ENCODE results near the gene RNF166. TPM values are rescaled to one million over a fixed set of nuclear protein-coding genes. Genes with fewer than 3 reads are reported as not detected.
A peak's percentile ranks its signal among the peaks of the same experiment; 100 is the strongest.

RNF166 gene
- total and polyA plus RNA-seq, 2 of the 13 experiments (the other 11 are each of a cell fraction or from before 2014, with no cell fraction given): 21.4 to 23.0 TPM

GRCh38 chr16:88743693-88744576 is 37.7 kb upstream of the RNF166 start (continued):
- TF ChIP-seq, protein P1, sequence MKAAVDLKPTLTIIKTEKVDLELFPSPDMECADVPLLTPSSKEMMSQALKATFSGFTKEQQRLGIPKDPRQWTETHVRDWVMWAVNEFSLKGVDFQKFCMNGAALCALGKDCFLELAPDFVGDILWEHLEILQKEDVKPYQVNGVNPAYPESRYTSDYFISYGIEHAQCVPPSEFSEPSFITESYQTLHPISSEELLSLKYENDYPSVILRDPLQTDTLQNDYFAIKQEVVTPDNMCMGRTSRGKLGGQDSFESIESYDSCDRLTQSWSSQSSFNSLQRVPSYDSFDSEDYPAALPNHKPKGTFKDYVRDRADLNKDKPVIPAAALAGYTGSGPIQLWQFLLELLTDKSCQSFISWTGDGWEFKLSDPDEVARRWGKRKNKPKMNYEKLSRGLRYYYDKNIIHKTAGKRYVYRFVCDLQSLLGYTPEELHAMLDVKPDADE (CRISPR knock-in tag; IDR thresholded peaks at IDR 0.05): no peak
- TF ChIP-seq FOSL1 (CRISPR knock-in tag; IDR thresholded peaks at IDR 0.05; ENCODE audit: borderline replicate concordance) (no peak), NFIB (CRISPR knock-in tag; IDR thresholded peaks at IDR 0.05; ENCODE audit: borderline replicate concordance) (no peak), SNAPC4 (CRISPR knock-in tag; IDR thresholded peaks at IDR 0.05) (no peak), SMAD1 (CRISPR knock-in tag; IDR thresholded peaks at IDR 0.05; ENCODE audit: borderline replicate concordance, low read depth) (peak; percentile 54; the same call in 1 of the 2 replicates), NR3C1 (CRISPR knock-in tag; IDR thresholded peaks at IDR 0.05) (no peak), HIC2 (CRISPR knock-in tag; IDR thresholded peaks at IDR 0.05; ENCODE audit: low read depth) (no peak), ZNF503 (CRISPR knock-in tag; IDR thresholded peaks at IDR 0.05) (no peak), HOXD1 (CRISPR knock-in tag; IDR thresholded peaks at IDR 0.05) (no peak), ZNF160 (CRISPR knock-in tag; IDR thresholded peaks at IDR 0.05) (peak; percentile 29; the same call in 1 of the 2 replicates), RARA (CRISPR knock-in tag; IDR thresholded peaks at IDR 0.05) (0 out of 2 replicates have a peak, but pooled peaks have one; percentile 11), KLF15 (CRISPR knock-in tag; IDR thresholded peaks at IDR 0.05; ENCODE audit: borderline replicate concordance) (no peak), ZNF33B (CRISPR knock-in tag; IDR thresholded peaks at IDR 0.05) (no peak), ZNF44 (CRISPR knock-in tag; IDR thresholded peaks at IDR 0.05) (no peak), BCL6 (CRISPR knock-in tag; IDR thresholded peaks at IDR 0.05) (0 out of 2 replicates have a peak, but pooled peaks have one; percentile 27), ARNT2 (CRISPR knock-in tag; IDR thresholded peaks at IDR 0.05; ENCODE audit: low read depth) (no peak)
- TF ChIP-seq, protein P2, sequence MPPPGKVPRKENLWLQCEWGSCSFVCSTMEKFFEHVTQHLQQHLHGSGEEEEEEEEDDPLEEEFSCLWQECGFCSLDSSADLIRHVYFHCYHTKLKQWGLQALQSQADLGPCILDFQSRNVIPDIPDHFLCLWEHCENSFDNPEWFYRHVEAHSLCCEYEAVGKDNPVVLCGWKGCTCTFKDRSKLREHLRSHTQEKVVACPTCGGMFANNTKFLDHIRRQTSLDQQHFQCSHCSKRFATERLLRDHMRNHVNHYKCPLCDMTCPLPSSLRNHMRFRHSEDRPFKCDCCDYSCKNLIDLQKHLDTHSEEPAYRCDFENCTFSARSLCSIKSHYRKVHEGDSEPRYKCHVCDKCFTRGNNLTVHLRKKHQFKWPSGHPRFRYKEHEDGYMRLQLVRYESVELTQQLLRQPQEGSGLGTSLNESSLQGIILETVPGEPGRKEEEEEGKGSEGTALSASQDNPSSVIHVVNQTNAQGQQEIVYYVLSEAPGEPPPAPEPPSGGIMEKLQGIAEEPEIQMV (CRISPR knock-in tag; IDR thresholded peaks at IDR 0.05; ENCODE audit: low read depth): 0 out of 2 replicates have a peak, but pooled peaks have one; percentile 28
